Right lobe of liver (tissue), 6 donors: ENCODE results near the gene ANKFN1. TPM values are rescaled to one million over a fixed set of nuclear protein-coding genes. Genes with fewer than 3 reads are reported as not detected.

Experiments used
- ATAC-seq, 4 donors: fragments of 200-7000 bp; cut with Tn5 transposase; one replicate each; pipeline ENCODE4 v1.9.1; 2020; ENCODE audit warnings: mild to moderate bottlenecking in 4 of 4, moderate library complexity in 4 of 4
- DNase-seq, 3 donors: peaks; one replicate each; pipeline ENCODE4 v3.0.0-alpha.2; 2020
- H3K27ac ChIP-seq, 3 donors: fragments of 200-600 bp; one replicate each; pipeline ENCODE4 v1.8.0; 2022
- H3K27me3 ChIP-seq, 2 donors: fragments of 200-600 bp; one replicate each; pipeline ENCODE4 v1.8.0; 2022
- H3K36me3 ChIP-seq, 4 donors: fragments of 200-600 bp; sonication (generic) in 1 of 4; one replicate each; pipeline versions ENCODE4 v1.5.1 to v1.8.0; 2017 to 2022; ENCODE audit warnings: control low read depth in 1 of 4
- H3K4me1 ChIP-seq, 4 donors: fragments of 200-600 bp; sonication (generic) in 1 of 4; one replicate each; pipeline versions ENCODE4 v1.5.1 to v1.8.0; 2017 to 2022; ENCODE audit warnings: control low read depth in 1 of 4
- H3K4me3 ChIP-seq, 3 donors: fragments of 200-600 bp; one replicate each; pipeline ENCODE4 v1.8.0; 2022
- H3K9me3 ChIP-seq, 4 donors: fragments of 200-600 bp; sonication (generic) in 1 of 4; one replicate each; pipeline versions ENCODE4 v1.5.1 to v1.8.0; 2017 to 2022; ENCODE audit warnings: control low read depth in 1 of 4
- POLR2A ChIP-seq: fragments of 450-650 bp; IDR thresholded peaks from one replicate; pipeline ENCODE4 v1.6.1; 2017; ENCODE audit warnings: antibody characterized with exemption, mild to moderate bottlenecking
- WGBS: methylation state at CpG from one replicate; pipeline ENCODE4 v1.1.6; 2018; ENCODE audit warnings: low coverage, low lambda C conversion rate; ENCODE audit not compliant: insufficient coverage; ENCODE audit errors: missing lambda C conversion rate; 5-methylcytosine and 5-hydroxymethylcytosine counted together
- intact Hi-C, 2 donors: fragments of 100-400 bp; cut with DNase I; formaldehyde crosslinking; loops; one replicate each; pipeline versions ENCODE4 v1.11.2 to v1.14.1; 2022
- total RNA-seq, 6 experiments: library from RNA; depleted of rRNA in 2 of 6; stranded (reverse); fragments of >200 nt in 2 of 6; fragmentation: NEBNext Ultra II Directional in 3 of 6; extraction: Animal tissue kit (Norgen Biotek cat#: 25700) in 3 of 6; gene quantifications; one replicate each; pipeline versions ENCODE4 v1.1.0 to v1.2.4, GENCODE V29; 2016 to 2023
- TF ChIP-seq, protein P1 (sequence below), 4 donors: fragments of 200-600 bp in 3 of 4; fragments of 450-650 bp in 1 of 4; IDR thresholded peaks; one replicate each; pipeline versions ENCODE4 v1.5.1 to v1.8.0; 2016 to 2022; ENCODE audit warnings: antibody characterized with exemption in 4 of 4, mild to moderate bottlenecking in 2 of 4
- donor health status: DM: no; HTN: yes; CAD: no.
- donor health status: DM: no; HTN: no; CAD: no.
- donor health status: DM: no; HTN: no; CAD: no.
- donor health status: DM: no; HTN: yes; CAD: no.
- donor health status: DM: no; HTN: yes; CAD: no.

ANKFN1 gene
- total RNA-seq, 6 experiments from 2014 or later: 0.11 TPM; not detected in 5

DNA sequence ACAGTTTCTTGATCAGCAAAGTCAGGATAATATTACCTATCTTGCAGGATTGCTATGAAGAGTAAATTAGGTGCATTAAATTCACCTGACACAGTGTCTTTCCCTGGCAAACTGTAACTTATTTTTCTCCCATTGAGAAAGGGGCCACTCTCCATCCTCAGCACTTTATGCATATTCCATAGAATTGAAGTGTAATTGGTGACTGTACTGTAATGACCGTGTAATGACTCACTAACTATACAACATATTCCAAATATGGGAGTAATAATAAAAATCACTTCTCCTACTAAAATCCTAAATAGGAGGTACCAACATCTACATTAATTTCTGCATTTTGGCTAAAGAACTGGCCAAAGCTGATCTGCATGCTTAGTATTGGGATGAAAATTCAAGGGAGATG is 298.4 kb downstream of the ANKFN1 start:
- Histone ChIP-seq H3K4me1 (no peaks in the 10 kb centered on the region), H3K27me3 (no peaks in the 10 kb centered on the region), H3K9me3 (no peaks in the 10 kb centered on the region), H3K4me3 (no peak overlapping the region), H3K27ac (no peak overlapping the region), H3K36me3 (no peaks in the 10 kb centered on the region)
- TF ChIP-seq, protein P1, sequence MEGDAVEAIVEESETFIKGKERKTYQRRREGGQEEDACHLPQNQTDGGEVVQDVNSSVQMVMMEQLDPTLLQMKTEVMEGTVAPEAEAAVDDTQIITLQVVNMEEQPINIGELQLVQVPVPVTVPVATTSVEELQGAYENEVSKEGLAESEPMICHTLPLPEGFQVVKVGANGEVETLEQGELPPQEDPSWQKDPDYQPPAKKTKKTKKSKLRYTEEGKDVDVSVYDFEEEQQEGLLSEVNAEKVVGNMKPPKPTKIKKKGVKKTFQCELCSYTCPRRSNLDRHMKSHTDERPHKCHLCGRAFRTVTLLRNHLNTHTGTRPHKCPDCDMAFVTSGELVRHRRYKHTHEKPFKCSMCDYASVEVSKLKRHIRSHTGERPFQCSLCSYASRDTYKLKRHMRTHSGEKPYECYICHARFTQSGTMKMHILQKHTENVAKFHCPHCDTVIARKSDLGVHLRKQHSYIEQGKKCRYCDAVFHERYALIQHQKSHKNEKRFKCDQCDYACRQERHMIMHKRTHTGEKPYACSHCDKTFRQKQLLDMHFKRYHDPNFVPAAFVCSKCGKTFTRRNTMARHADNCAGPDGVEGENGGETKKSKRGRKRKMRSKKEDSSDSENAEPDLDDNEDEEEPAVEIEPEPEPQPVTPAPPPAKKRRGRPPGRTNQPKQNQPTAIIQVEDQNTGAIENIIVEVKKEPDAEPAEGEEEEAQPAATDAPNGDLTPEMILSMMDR (IDR thresholded peaks at IDR 0.05): no peak
- no peak for TF ChIP-seq POLR2A
- WGBS: 58% methylated on average over 1 of the region's 1 CpG
- intact Hi-C loops: no loop called here
- DNase-seq (no peak), ATAC-seq (no peak)

DNA sequence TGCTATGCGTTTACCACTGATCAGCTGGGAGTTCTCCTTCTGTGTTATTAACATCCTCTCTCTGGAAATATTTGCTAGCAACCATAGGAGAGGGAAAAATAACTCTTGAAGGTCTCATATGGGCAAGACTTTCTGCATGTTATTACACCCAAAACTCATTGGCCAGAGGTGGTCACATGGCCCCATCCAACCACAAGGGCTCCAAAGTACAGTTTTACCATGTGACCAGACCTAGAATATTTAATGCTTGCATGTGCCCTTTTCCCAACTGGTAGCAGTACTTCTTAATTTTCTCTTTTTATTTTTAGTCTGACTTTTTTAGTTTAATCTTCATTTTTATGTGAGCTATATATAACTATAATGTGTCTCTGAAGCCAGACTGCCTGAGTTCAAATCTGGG is 299.2 kb downstream of the ANKFN1 start:
- Histone ChIP-seq H3K4me1 (no peaks in the 10 kb centered on the region), H3K27ac (no peak overlapping the region), H3K27me3 (no peaks in the 10 kb centered on the region), H3K9me3 (no peaks in the 10 kb centered on the region), H3K4me3 (no peak overlapping the region), H3K36me3 (no peaks in the 10 kb centered on the region)
- no peak for DNase-seq
- ATAC-seq: no peak
- WGBS: 73% methylated on average over 1 of the region's 1 CpG
- TF ChIP-seq POLR2A: no peak
- TF ChIP-seq, protein P1 (IDR thresholded peaks at IDR 0.05): no peak
- intact Hi-C loops: no loop called here

DNA sequence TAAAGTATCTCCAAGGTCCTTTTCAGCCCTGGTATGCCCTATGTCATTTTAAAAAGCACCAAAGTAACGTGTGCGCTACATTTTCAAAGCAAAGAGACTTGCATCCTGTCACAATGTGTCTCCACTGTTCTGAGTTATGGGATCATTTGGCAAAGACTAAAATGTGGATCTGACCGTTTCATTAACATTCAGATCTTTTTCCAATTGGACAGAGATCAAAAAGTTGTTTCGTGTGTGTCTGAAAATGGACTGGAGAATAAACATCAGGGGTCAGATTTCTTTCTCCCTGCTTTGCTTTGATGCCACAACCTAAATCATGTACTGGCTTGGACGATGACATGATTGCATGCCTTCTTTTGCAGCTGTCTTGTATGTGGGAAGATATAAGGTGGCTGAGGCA is 304.2 kb downstream of the ANKFN1 start:
- WGBS: 44% methylated on average over 5 of the region's 5 CpGs
- H3K27ac ChIP-seq: no peak overlapping the region
- H3K27me3 ChIP-seq: no peaks in the 10 kb centered on the region
- no peak overlapping the region for H3K4me3 ChIP-seq
- no peaks in the 10 kb centered on the region for H3K9me3 ChIP-seq
- H3K36me3 ChIP-seq: no peaks in the 10 kb centered on the region
- H3K4me1 ChIP-seq: no peaks in the 10 kb centered on the region
- TF ChIP-seq POLR2A: no peak
- TF ChIP-seq, protein P1 (IDR thresholded peaks at IDR 0.05): no peak
- intact Hi-C loops: no loop called here
- DNase-seq: no peak
- ATAC-seq: no peak

DNA sequence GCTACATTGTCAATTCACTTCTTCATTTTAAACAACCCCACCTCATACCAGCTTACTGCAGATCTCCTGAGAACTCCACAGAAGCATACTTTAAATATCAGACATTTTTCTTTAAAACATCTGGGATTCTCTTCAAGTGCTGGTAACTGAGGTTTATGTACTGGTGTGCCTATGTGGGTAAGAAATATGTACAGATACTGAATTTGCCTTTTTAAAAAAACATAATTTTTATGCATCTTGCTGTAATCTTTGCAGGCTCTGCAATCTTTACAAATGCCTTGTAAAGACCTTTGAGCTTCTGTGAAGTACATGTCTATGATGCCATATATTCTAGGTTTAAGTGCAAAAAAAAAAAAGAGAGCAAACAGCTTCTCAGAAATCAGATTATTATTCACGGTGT is 312.6 kb downstream of the ANKFN1 start:
- H3K9me3 ChIP-seq: no peaks in the 10 kb centered on the region
- DNase-seq (no peak), ATAC-seq (no peak)
- intact Hi-C loops: no loop called here
- no peak overlapping the region for H3K4me3 ChIP-seq
- H3K27ac ChIP-seq: no peak overlapping the region
- H3K4me1 ChIP-seq: no peaks in the 10 kb centered on the region
- no peaks in the 10 kb centered on the region for H3K36me3 ChIP-seq
- TF ChIP-seq, protein P1 (IDR thresholded peaks at IDR 0.05): no peak
- WGBS: 100% methylated on average over 1 of the region's 1 CpG
- H3K27me3 ChIP-seq: no peaks in the 10 kb centered on the region

DNA sequence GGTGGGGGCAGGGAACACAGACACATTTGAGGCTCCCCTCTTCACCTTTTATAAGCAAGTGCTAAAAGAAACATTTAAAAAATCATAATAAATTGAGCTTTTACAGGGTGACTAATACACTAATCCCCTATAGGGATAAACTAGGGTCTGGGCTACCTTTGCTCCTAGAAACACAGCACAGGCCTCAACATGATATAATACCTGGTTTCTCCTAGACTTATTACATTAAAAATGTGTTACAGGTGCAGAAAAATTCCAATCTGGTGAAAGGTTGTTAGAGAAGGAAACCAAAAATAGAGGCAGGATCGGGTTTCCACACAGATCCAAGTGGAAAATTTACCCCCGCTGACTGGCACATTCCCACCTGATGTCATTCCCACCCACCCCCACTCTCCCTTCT is 315.6 kb downstream of the ANKFN1 start:
- H3K4me1 ChIP-seq: no peaks in the 10 kb centered on the region
- no peak for DNase-seq
- 82% methylated on average over 2 of the region's 2 CpGs for WGBS
- intact Hi-C loops: no loop called here
- H3K9me3 ChIP-seq: no peaks in the 10 kb centered on the region
- no peak overlapping the region for H3K27ac ChIP-seq
- TF ChIP-seq, protein P1 (IDR thresholded peaks at IDR 0.05): no peak
- TF ChIP-seq POLR2A: no peak
- H3K4me3 ChIP-seq: no peak overlapping the region
- no peaks in the 10 kb centered on the region for H3K36me3 ChIP-seq
- no peaks in the 10 kb centered on the region for H3K27me3 ChIP-seq
- no peak for ATAC-seq
